Fibroblast of villous mesenchyme (primary cell): Measurements from ENCODE around the gene OR5K3. TPM values are rescaled to one million over a fixed set of nuclear protein-coding genes. Genes with fewer than 3 reads are reported as not detected.
A peak's percentile ranks its signal among the peaks of the same experiment; 100 is the strongest.

Source experiments
- DNase-seq: peaks from one replicate; pipeline ENCODE4 v3.0.0-alpha.2; 2010; ENCODE audit warnings: low read depth
- H3K4me3 ChIP-seq: 2 replicates; pipeline ENCODE4 v1.5.1; 2011; ENCODE audit warnings: low read depth, mild to moderate bottlenecking, low read length
- CTCF ChIP-seq: IDR thresholded peaks from 2 replicates; pipeline ENCODE4 v1.5.1; 2012; ENCODE audit warnings: low read depth, mild to moderate bottlenecking, low read length; ENCODE audit not compliant: insufficient read depth
- total RNA-seq: library from RNA; depleted of rRNA; stranded (reverse); fragments of >200 nt; gene quantifications from 2 replicates; pipeline ENCODE4 v1.2.3, GENCODE V29; 2012

The OR5K3 gene, protein sequence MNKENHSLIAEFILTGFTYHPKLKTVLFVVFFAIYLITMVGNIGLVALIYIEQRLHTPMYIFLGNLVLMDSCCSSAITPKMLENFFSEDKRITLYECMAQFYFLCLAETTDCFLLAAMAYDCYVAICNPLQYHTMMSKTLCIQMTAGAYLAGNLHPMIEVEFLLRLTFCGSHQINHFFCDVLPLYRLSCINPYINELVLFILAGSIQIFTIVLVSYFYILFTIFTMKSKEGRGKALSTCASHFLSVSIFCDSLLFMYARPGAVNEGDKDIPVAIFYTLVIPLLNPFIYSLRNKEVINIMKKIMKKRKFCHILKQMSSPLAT
- not detected in 2 replicates for total RNA-seq

GRCh38 chr3:98390366-98390765, at the start of gene OR5K3:
TSS of gene OR5K3 (plus strand) at chr3:98390666. CDS start at chr3:98390666, 0 bp downstream.
- no peak for TF ChIP-seq CTCF
- DNase-seq: no peak
- H3K4me3 ChIP-seq: no peak within 1 kb of the TSS

DNA sequence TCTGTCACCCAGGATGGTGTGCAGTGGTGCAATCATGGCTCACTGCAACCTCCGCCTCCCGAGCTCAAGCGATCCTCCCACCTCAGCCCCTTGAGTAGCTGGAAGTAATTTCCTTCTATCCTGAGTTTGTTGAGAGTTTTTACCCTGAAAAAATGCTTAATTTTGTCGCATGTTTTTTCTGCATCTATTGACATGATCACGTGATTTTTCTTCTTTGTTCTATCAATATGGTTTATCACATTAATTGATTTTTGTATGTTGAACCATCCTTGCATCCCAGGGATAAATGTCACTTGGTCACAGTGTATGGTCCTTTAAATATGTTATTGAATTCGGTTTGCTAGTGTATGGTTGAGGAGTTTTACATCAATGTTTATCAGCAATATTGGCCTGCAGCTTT, 48.7 kb upstream of the OR5K3 start:
- H3K4me3 ChIP-seq: no peak overlapping the region
- TF ChIP-seq CTCF: no peak
- no peak for DNase-seq

GRCh38 chr3:98343647-98344507, 46.6 kb upstream of the OR5K3 start:
- H3K4me3 ChIP-seq: no peak overlapping the region
- peak; percentile 75 for TF ChIP-seq CTCF
- DNase-seq: peak; percentile 35

DNA sequence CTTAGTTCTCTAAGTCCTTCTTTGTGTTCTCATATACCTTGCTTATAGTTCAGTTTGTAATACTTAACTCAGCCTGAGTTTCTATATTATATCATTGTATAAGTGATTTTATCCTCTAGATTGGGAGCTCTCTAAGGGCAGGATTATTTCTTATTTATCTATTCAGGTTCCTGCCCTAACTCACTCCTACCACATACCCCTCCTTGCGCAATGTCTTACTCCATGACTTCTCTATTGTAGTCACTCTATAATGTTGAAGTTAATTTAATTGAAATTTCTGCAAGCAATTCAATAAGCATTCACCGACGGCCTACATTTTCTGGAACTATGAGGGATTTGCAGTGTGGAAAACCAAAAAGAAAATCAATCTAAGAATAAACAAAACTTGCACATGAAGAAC, 40.4 kb upstream of the OR5K3 start:
- H3K4me3 ChIP-seq: no peak overlapping the region
- DNase-seq: no peak
- no peak for TF ChIP-seq CTCF

- H3K4me3 ChIP-seq: no peak within 1 kb of the TSS
- DNase-seq: no peak
- TF ChIP-seq CTCF: no peak
Observed at GRCh38 chr3:98353554-98353953, 36.9 kb upstream of the OR5K3 start, which contains the start of gene OR5K4. TSS of gene OR5K4 (plus strand) at chr3:98353854. CDS start at chr3:98353854, 0 bp downstream.

GRCh38 chr3:98359250-98359649, 31.2 kb upstream of the OR5K3 start:
- no peak for DNase-seq
- TF ChIP-seq CTCF: no peak
- no peak overlapping the region for H3K4me3 ChIP-seq
